DMS153 treated with DMSO at 0.1 percent for 48 hours (cell line): ENCODE results near the gene ZNF397.

Experiments used
- DNase-seq: peaks from one replicate; lab custom pipeline; 2025; ENCODE audit not compliant: unreplicated experiment; lab: John Stamatoyannopoulos, UW

Gene ZNF397

DNA sequence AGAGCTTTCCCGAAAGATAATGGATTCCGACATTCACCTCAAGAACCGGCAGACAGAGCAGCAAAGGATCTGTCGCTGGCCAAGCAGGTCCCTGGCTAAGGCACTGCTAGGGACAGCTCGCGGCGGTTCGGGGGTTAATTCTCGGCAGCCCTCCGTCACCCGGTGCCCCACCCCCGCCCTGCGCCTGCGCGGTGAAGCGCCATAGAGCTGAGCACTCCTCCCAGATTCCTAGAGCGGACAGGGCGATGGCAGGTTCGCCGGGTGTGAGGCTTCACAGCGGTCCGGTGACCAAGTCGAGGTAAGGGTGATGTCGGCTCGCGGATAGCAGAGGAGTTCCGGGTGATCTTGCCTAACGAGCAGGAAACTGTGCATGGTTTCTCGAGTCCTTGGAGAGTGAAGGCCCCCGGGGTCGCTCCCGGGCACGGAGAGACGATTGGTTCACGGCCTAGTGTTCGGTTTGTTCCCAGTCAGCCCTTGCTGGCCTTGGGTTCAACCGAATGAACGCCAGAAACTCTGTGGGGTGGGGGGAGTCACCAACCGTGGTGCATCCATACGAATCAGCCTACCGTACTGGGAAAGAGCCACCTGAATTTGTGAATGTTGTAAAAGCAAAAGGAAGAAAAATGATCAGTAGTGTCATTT lies 49.4 kb downstream of the ZNF397 start, which contains the start of gene ZSCAN30:
TSS of gene ZSCAN30 (minus strand) at position 136 of the 642 bp plus-strand sequence. CDS start 25,877 bp downstream, outside the sequence.
- DNase-seq = peak; percentile 93

DNA sequence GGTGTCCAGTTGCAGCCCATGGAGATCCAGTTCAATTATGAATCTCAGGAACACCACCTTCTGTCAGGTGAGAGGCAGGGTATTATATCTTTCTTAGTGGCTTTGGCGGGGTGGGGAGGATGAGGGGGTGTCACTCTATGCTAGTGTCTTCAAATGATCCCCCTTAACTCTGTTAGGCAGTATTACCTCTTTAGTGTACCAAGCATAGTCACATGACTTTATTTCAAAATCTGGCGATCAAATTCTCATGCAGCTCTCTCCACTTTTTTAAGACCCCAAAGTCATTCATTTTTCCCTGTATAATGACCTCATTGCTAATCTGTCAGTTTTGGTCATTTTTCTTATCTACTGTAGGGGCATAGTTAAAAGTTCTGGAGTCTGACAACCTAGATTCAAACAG lies 50.3 kb downstream of the ZNF397 start:
- no peak for DNase-seq

DNA sequence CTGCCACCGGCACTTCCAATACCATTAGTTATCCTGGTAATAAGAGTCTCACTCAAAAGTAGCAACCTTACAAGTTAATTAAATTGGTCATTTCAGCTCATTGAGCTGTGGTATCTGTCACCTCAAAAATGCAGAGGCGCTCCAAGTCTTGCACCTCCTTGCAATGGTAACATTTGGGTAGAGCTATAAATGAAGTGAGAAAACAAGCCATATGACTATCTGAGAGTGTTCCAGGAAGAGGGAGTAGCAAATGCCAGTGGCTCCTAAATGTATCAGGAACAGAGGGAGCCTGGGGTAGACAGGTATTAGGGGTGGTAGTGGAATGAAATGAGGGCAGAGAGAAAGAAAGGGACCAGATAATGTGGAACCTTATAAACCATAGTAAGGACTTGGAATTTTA lies 55.2 kb downstream of the ZNF397 start:
- no peak for DNase-seq

DNA sequence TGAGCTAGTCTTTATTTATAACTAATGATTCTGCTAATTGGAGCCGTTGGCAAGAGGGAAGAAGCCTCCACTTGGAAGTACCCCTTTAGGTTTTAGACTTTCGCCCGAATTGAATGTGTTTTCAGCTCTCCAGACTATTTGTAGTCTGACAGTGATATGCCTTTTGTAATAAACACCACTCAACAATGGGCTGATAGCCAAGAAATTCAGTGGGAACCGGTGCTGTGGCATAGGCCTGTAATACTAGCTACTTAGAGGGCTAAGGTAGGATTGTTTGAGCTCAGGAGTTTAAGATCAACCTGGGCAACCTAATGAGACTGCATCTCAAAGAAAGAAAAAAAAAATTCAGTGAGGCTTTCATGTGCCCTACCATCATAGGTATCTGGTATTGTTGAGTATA lies 62.8 kb downstream of the ZNF397 start:
- no peak for DNase-seq

DNA sequence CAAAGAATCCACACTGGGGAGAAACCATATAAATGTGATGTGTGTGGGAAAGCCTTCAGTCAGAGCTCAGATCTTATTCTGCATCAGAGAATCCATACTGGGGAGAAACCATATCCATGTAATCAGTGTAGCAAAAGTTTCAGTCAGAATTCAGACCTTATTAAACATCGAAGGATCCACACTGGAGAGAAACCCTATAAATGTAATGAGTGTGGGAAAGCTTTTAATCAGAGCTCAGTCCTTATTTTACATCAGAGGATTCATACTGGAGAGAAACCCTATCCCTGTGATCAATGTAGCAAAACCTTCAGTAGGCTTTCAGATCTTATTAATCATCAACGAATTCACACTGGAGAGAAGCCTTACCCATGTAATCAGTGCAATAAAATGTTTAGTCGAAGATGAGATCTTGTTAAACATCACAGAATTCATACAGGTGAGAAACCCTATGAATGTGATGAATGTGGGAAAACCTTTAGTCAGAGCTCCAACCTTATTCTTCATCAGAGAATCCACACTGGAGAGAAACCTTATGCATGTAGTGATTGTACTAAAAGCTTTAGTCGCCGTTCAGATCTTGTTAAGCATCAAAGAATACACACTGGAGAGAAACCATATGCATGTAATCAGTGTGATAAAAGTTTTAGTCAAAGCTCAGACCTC lies 65.9 kb downstream of the ZNF397 start:
- no peak for DNase-seq
